ENCODE data around the gene EIF3B.

GRCh38 chr7:2394566-2395082 is 40.0 kb downstream of the EIF3B start:
- TF ChIP-seq VEZF1 (CRISPR knock-in tag; IDR thresholded peaks at IDR 0.05) (no peak), HMGXB4 (CRISPR knock-in tag; IDR thresholded peaks at IDR 0.05) (no peak), RAD21 (CRISPR knock-in tag; conservative IDR thresholded peaks at IDR 0.05 in 1 of 2, IDR thresholded peaks at IDR 0.05 in 1 of 2) (no peak), MAX (CRISPR knock-in tag; IDR thresholded peaks at IDR 0.05) (no peak), MXI1 (IDR thresholded peaks at IDR 0.05; ENCODE audit: low read depth, low read length) (no peak), JUND (IDR thresholded peaks at IDR 0.05; ENCODE audit: borderline replicate concordance, low read depth, low read length) (no peak), JUND (tag; IDR thresholded peaks at IDR 0.05; ENCODE audit: borderline replicate concordance, low read depth, low read length) (no peak), BDP1 (IDR thresholded peaks at IDR 0.05; ENCODE audit: insufficient read depth, insufficient read length) (no peak), DMBX1 (CRISPR knock-in tag; IDR thresholded peaks at IDR 0.05; ENCODE audit: borderline replicate concordance) (no peak), KDM1A (IDR thresholded peaks at IDR 0.05) (no peak), FOS (IDR thresholded peaks at IDR 0.05; ENCODE audit: extremely low read depth, insufficient read length) (no peak), TFE3 (CRISPR knock-in tag; IDR thresholded peaks at IDR 0.05) (no peak), ZBTB43 (CRISPR knock-in tag; IDR thresholded peaks at IDR 0.05) (no peak)

Data from K562 (cell line).